Progenitor cell of endocrine pancreas (in vitro differentiated cells): Measurements from ENCODE around the gene GOLGA7B. TPM values are rescaled to one million over a fixed set of nuclear protein-coding genes. Genes with fewer than 3 reads are reported as not detected.
A peak's percentile ranks its signal among the peaks of the same experiment; 100 is the strongest.

Experiments used
- DNase-seq: peaks from one replicate; pipeline ENCODE4 v3.0.0; 2021; ENCODE audit warnings: low spot score; ENCODE audit not compliant: unreplicated experiment
- H3K27ac Mint-ChIP-seq: 2 replicates; pipeline ENCODE4 v1.8.0; 2021; ENCODE audit warnings: mild to moderate bottlenecking, moderate library complexity, mixed read lengths
- H3K27me3 Mint-ChIP-seq: 2 replicates; pipeline ENCODE4 v1.8.0; 2021; ENCODE audit warnings: mixed read lengths
- H3K36me3 Mint-ChIP-seq: 2 replicates; pipeline ENCODE4 v1.8.0; 2022; ENCODE audit warnings: mixed read lengths; ENCODE audit not compliant: insufficient read depth
- H3K4me1 Mint-ChIP-seq: 2 replicates; pipeline ENCODE4 v1.8.0; 2021; ENCODE audit warnings: low read depth, mixed read lengths
- H3K4me3 Mint-ChIP-seq: 2 replicates; pipeline ENCODE4 v1.8.0; 2021; ENCODE audit warnings: low read depth, mild to moderate bottlenecking, moderate library complexity, mixed read lengths
- H3K9me3 Mint-ChIP-seq: 2 replicates; pipeline ENCODE4 v1.8.0; 2021; ENCODE audit warnings: low read depth, mixed read lengths
- CTCF ChIP-seq: fragments of 200-600 bp; sonication (generic); IDR thresholded peaks from one replicate; pipeline ENCODE4 v1.5.0; 2021; ENCODE audit warnings: antibody characterized with exemption, mild to moderate bottlenecking; ENCODE audit not compliant: unreplicated experiment
- total RNA-seq: library from RNA; stranded (reverse); gene quantifications from 2 replicates; pipeline ENCODE4 v1.2.1, GENCODE V29; 2021

The GOLGA7B gene
- total RNA-seq, 1 donor from 2014 or later = 1.4 TPM

GRCh38 chr10:97861097-97861750 is 11.6 kb downstream of the GOLGA7B start:
- no peak for DNase-seq
- no peak for TF ChIP-seq CTCF
- no peaks in the 10 kb centered on the region for H3K36me3 Mint-ChIP-seq
- H3K27me3 Mint-ChIP-seq = peaks cover 34% of the 10 kb centered on the region
- peak overlapping the region; percentile 70 for H3K27ac Mint-ChIP-seq
- H3K4me1 Mint-ChIP-seq = peaks cover 26% of the 10 kb centered on the region
- no peak overlapping the region for H3K4me3 Mint-ChIP-seq
- H3K9me3 Mint-ChIP-seq = no peaks in the 10 kb centered on the region

DNA sequence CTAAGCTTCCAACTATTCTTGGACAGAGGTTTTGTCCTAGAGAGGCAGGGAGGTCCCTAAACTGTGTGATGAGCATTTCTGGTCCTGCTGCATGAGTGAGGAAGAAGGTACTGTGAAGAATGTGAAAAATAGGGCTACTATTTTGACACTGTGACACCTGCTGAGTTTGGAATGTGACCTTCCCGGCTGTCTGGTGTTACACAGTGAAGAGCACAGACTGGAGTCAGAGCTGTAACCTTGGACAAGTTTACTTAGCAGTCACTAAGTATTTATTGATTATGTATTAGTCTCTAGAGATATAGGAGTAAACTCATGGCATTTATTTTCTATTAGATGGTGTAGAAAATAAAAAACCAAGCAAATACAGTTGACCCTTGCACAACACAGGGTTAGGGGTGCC is 12.3 kb downstream of the GOLGA7B start:
- Mint-ChIP-seq H3K27ac (peak overlapping the region; percentile 70), H3K27me3 (peaks cover 40% of the 10 kb centered on the region), H3K9me3 (no peaks in the 10 kb centered on the region), H3K4me1 (peaks cover 26% of the 10 kb centered on the region), H3K4me3 (no peak overlapping the region), H3K36me3 (no peaks in the 10 kb centered on the region)
- DNase-seq = no peak
- TF ChIP-seq CTCF = no peak

DNA sequence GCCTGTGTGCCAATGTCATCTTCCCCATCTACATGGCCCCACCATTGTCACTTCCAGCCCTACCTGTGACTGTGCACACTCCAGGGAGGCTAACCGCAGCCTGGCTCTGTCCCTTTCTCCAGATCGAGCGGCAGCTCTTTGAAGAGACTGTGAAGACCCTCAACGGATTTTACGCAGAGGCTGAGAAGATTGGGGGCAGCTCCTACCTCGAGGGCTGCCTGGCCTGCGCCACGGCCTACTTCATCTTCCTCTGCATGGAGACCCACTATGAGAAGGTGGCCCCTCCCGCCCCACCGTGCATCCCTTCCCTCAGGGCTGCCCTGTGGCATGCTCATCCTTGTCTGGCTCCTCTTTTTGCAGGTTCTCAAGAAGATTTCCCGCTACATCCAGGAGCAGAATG is 14.2 kb downstream of the GOLGA7B start:
- no peak overlapping the region for H3K27ac Mint-ChIP-seq
- no peak overlapping the region for H3K4me3 Mint-ChIP-seq
- H3K27me3 Mint-ChIP-seq = peaks cover 27% of the 10 kb centered on the region
- peaks cover 25% of the 10 kb centered on the region for H3K4me1 Mint-ChIP-seq
- DNase-seq = no peak
- no peaks in the 10 kb centered on the region for H3K36me3 Mint-ChIP-seq
- H3K9me3 Mint-ChIP-seq = no peaks in the 10 kb centered on the region
- no peak for TF ChIP-seq CTCF

DNA sequence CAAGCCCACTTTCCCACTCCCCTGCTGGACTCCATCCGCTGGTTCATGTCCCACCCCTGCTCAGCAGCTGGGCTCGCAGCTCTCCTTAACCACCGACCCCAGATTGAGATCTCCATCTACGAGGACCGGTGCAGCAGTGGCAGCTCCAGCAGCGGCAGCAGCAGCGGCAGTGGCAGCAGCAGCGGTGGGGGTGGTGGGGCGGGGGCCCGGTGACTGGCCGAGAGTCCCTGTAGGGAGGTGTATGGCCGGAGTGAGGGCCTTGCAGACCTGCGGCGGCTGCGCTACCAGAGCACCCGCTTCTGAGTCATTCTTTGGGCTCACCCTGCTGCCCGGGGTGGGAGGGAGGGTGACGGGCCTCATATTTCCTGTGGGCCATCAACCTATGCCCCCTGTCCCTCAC is 15.8 kb downstream of the GOLGA7B start:
- no peak for DNase-seq
- no peak for TF ChIP-seq CTCF
- peaks cover 29% of the 10 kb centered on the region for H3K4me1 Mint-ChIP-seq
- no peaks in the 10 kb centered on the region for H3K36me3 Mint-ChIP-seq
- H3K27me3 Mint-ChIP-seq = peaks cover 29% of the 10 kb centered on the region
- H3K27ac Mint-ChIP-seq = no peak overlapping the region
- no peak overlapping the region for H3K4me3 Mint-ChIP-seq
- H3K9me3 Mint-ChIP-seq = no peaks in the 10 kb centered on the region

- no peak overlapping the region for H3K4me3 Mint-ChIP-seq
- DNase-seq = no peak
- H3K9me3 Mint-ChIP-seq = no peaks in the 10 kb centered on the region
- TF ChIP-seq CTCF = no peak
- peaks cover 22% of the 10 kb centered on the region for H3K4me1 Mint-ChIP-seq
- no peak overlapping the region for H3K27ac Mint-ChIP-seq
- H3K36me3 Mint-ChIP-seq = no peaks in the 10 kb centered on the region
- H3K27me3 Mint-ChIP-seq = peaks cover 35% of the 10 kb centered on the region
These were observed 17.0 kb downstream of the GOLGA7B start for GRCh38 chr10:97866524-97867219.
